Measurements from ENCODE around the gene SPON1. TPM values are rescaled to one million over a fixed set of nuclear protein-coding genes. Genes with fewer than 3 reads are reported as not detected.

The SPON1 gene
- total and polyA plus RNA-seq, 2 experiments from 2014 or later: 2.9 to 6.4 TPM

GRCh38 chr11:13928566-13929251, 33.8 kb upstream of the SPON1 start:
- H3K27me3 ChIP-seq (ENCODE audit: insufficient read depth): no peaks in the 10 kb centered on the region
- no peaks in the 10 kb centered on the region for H3K79me2 ChIP-seq (replicated peaks; ENCODE audit: insufficient read depth)
- no peak overlapping the region for H3K27ac ChIP-seq (ENCODE audit: low read depth)
- DNase-seq (ENCODE audit: low spot score) (no peak), ATAC-seq (no peak)
- no peak for TF ChIP-seq ZNF462 (CRISPR knock-in tag; IDR thresholded peaks at IDR 0.05)
- TF ChIP-seq ZNF114 (CRISPR knock-in tag; IDR thresholded peaks at IDR 0.05): no peak
- TF ChIP-seq REST (IDR thresholded peaks at IDR 0.05; ENCODE audit: unreplicated experiment): no peak
- no peak for TF ChIP-seq EZH2 (IDR thresholded peaks at IDR 0.05; ENCODE audit: low read depth, unreplicated experiment)
- no peak for TF ChIP-seq NANOG (IDR thresholded peaks at IDR 0.05; ENCODE audit: borderline replicate concordance)
- TF ChIP-seq CREB1 (CRISPR knock-in tag; IDR thresholded peaks at IDR 0.05; ENCODE audit: low read depth): no peak
- TF ChIP-seq EZH2phosphoT487 (IDR thresholded peaks at IDR 0.05; ENCODE audit: unreplicated experiment): no peak
- no peak for TF ChIP-seq POLR2AphosphoS5 (IDR thresholded peaks at IDR 0.05; ENCODE audit: low read depth)
- no peak for TF ChIP-seq ETS1 (IDR thresholded peaks at IDR 0.05)
- TF ChIP-seq CTCF (conservative IDR thresholded peaks at IDR 0.05; ENCODE audit: low read depth in 2 of 2): no peak
- TF ChIP-seq JUNB (IDR thresholded peaks at IDR 0.05; ENCODE audit: unreplicated experiment): no peak
- TF ChIP-seq STAT1 (IDR thresholded peaks at IDR 0.05; ENCODE audit: unreplicated experiment): no peak
- TF ChIP-seq ZNF331 (CRISPR knock-in tag; IDR thresholded peaks at IDR 0.05; ENCODE audit: low read depth): no peak
- H3K4me3 Mint-ChIP-seq: no peak overlapping the region
- H2AFZ ChIP-seq: no peak overlapping the region
- peaks cover 19% of the 10 kb centered on the region for H3K4me1 ChIP-seq (ENCODE audit: insufficient read depth)
- H3K36me3 ChIP-seq (ENCODE audit: insufficient read depth): no peaks in the 10 kb centered on the region
- H3K4me3 ChIP-seq: no peak overlapping the region
- 0 out of 2 replicates have a peak, but pooled peaks cover 5% of the 10 kb centered on the region for H3K9me2 ChIP-seq (ENCODE audit: insufficient read depth)
- H3K9me3 Mint-ChIP-seq: no peaks in the 10 kb centered on the region
- no peak overlapping the region for H3K27ac Mint-ChIP-seq
- peaks cover 24% of the 10 kb centered on the region for H3K4me1 Mint-ChIP-seq
- H3K36me3 Mint-ChIP-seq (ENCODE audit: low read depth): no peaks in the 10 kb centered on the region
- no peaks in the 10 kb centered on the region for H4K20me1 ChIP-seq (replicated peaks; ENCODE audit: insufficient read depth)
- H3K4me2 ChIP-seq: no peak overlapping the region
- peaks cover 3% of the 10 kb centered on the region for H3K27me3 Mint-ChIP-seq (ENCODE audit: insufficient read depth, low read depth, poor library complexity)
- H3F3A ChIP-seq (replicated peaks; ENCODE audit: low read depth): no peaks in the 10 kb centered on the region
